ENCODE measurements around the gene PIK3C2G. TPM values are rescaled to one million over a fixed set of nuclear protein-coding genes. Genes with fewer than 3 reads are reported as not detected.

The PIK3C2G gene
- total and polyA plus RNA-seq, 10 of the 15 experiments (the other 5 are each of a cell fraction or from before 2014, with no cell fraction given), result not detected

DNA sequence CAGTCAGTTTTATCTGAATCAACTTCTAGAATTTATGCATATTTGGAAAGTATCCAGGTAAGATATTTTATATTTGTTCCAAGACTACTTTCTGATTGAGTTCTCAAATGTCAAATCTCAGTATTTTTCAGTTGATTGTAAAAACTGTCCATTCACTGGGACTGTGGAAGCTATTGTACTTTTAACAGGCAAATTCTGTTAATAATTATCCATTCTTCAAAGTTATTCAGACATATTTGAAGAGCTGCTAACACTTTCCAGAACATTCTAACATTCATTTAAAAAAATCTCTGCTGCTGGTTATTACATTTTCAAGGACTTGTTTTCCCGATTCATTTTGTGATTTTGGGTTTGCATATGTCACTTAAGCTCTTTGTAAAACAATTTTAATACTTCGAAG, 59.7 kb downstream of the PIK3C2G start:
- Histone ChIP-seq H3K27me3 (replicated peaks in 1 of 2; ENCODE audit: control insufficient read depth in 2 of 2, insufficient read depth in 2 of 2, low read length in 1 of 2) (no peaks in the 10 kb centered on the region), H3K9me3 (replicated peaks; ENCODE audit: control insufficient read depth, insufficient read depth, low read length) (no peaks in the 10 kb centered on the region), H3K36me3 (ENCODE audit: control insufficient read depth in 2 of 2, insufficient read depth in 2 of 2, low read length in 1 of 2) (no peaks in the 10 kb centered on the region), H3K27ac (ENCODE audit: control insufficient read depth, insufficient read depth) (no peak overlapping the region), H3K4me2 (ENCODE audit: control insufficient read depth, insufficient read depth) (no peak overlapping the region), H3K79me2 (ENCODE audit: control insufficient read depth, insufficient read depth, low read length) (no peaks in the 10 kb centered on the region), H3K4me1 (ENCODE audit: control insufficient read depth, insufficient read depth, low read length) (no peaks in the 10 kb centered on the region), H3K4me3 (no peak overlapping the region), H4K20me1 (ENCODE audit: control insufficient read depth, insufficient read depth) (no peaks in the 10 kb centered on the region), H3K9ac (ENCODE audit: control insufficient read depth, insufficient read depth, low read length) (no peak overlapping the region), H2AFZ (ENCODE audit: control insufficient read depth, low read depth, low read length) (no peak overlapping the region)
- TF ChIP-seq JUNB (IDR thresholded peaks at IDR 0.05) (no peak), CBX3 (IDR thresholded peaks at IDR 0.05; ENCODE audit: borderline replicate concordance, low read depth) (no peak), HDAC2 (IDR thresholded peaks at IDR 0.05) (no peak), NFXL1 (IDR thresholded peaks at IDR 0.05; ENCODE audit: borderline replicate concordance) (no peak), SMAD5 (IDR thresholded peaks at IDR 0.05; ENCODE audit: low read depth) (no peak), SPI1 (IDR thresholded peaks at IDR 0.05; ENCODE audit: borderline replicate concordance, insufficient read depth, low read depth, low read length) (no peak), ZSCAN29 (IDR thresholded peaks at IDR 0.05) (no peak), BHLHE40 (IDR thresholded peaks at IDR 0.05; ENCODE audit: borderline replicate concordance in 1 of 2, low read depth in 2 of 2, low read length in 1 of 2) (no peak), EGR1 (IDR thresholded peaks at IDR 0.05; ENCODE audit: borderline replicate concordance in 1 of 2, low read depth in 2 of 2, low read length in 2 of 2) (no peak)
- TF ChIP-seq, protein P1, sequence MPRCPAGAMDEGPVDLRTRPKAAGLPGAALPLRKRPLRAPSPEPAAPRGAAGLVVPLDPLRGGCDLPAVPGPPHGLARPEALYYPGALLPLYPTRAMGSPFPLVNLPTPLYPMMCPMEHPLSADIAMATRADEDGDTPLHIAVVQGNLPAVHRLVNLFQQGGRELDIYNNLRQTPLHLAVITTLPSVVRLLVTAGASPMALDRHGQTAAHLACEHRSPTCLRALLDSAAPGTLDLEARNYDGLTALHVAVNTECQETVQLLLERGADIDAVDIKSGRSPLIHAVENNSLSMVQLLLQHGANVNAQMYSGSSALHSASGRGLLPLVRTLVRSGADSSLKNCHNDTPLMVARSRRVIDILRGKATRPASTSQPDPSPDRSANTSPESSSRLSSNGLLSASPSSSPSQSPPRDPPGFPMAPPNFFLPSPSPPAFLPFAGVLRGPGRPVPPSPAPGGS (IDR thresholded peaks at IDR 0.05; ENCODE audit: borderline replicate concordance, insufficient read depth, low read depth, low read length, poor library complexity, severe bottlenecking), result no peak
- TF ChIP-seq, protein P2, sequence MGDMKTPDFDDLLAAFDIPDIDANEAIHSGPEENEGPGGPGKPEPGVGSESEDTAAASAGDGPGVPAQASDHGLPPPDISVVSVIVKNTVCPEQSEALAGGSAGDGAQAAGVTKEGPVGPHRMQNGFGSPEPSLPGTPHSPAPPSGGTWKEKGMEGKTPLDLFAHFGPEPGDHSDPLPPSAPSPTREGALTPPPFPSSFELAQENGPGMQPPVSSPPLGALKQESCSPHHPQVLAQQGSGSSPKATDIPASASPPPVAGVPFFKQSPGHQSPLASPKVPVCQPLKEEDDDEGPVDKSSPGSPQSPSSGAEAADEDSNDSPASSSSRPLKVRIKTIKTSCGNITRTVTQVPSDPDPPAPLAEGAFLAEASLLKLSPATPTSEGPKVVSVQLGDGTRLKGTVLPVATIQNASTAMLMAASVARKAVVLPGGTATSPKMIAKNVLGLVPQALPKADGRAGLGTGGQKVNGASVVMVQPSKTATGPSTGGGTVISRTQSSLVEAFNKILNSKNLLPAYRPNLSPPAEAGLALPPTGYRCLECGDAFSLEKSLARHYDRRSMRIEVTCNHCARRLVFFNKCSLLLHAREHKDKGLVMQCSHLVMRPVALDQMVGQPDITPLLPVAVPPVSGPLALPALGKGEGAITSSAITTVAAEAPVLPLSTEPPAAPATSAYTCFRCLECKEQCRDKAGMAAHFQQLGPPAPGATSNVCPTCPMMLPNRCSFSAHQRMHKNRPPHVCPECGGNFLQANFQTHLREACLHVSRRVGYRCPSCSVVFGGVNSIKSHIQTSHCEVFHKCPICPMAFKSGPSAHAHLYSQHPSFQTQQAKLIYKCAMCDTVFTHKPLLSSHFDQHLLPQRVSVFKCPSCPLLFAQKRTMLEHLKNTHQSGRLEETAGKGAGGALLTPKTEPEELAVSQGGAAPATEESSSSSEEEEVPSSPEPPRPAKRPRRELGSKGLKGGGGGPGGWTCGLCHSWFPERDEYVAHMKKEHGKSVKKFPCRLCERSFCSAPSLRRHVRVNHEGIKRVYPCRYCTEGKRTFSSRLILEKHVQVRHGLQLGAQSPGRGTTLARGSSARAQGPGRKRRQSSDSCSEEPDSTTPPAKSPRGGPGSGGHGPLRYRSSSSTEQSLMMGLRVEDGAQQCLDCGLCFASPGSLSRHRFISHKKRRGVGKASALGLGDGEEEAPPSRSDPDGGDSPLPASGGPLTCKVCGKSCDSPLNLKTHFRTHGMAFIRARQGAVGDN (IDR thresholded peaks at IDR 0.05), result no peak
- CTCF ChIA-PET, result interaction anchor here (0.7 to 3.8 kb wide), 7 partner anchors 11 to 77 kb away, joined by 3 to 11 read pairs (median 5); no protein-coding TSS in a partner anchor
- in situ Hi-C loops (cut with MboI), result loop anchor here (5.0 kb wide), 1 partner anchor 179 kb away; no protein-coding TSS in a partner anchor
- ATAC-seq (no peak), FAIRE-seq (no peak), DNase-seq (ENCODE audit: low read depth, low spot score) (no peak)
- no TSS peak for BruUV-seq (replicated peaks)
- POLR2A ChIA-PET, result no interaction called here
- SMC1A ChIA-PET (ENCODE audit: uncharacterized antibody, unreplicated experiment), result interaction anchor here (1.2 to 4.0 kb wide), 3 partner anchors 11 to 70 kb away, joined by 3 to 20 read pairs (median 8); no protein-coding TSS in a partner anchor
- RAD21 ChIA-PET (ENCODE audit: unreplicated experiment), result interaction anchor here (0.9 kb wide), 1 partner anchor 71 kb away, joined by 5 read pairs; no protein-coding TSS in a partner anchor
- intact Hi-C loops (cut with micrococcal nuclease; ENCODE audit: unreplicated experiment), result loop anchor here (1.0 to 2.0 kb wide), 2 partner anchors 71 to 180 kb away; no protein-coding TSS in a partner anchor
- 2% methylated on average over 2 of the region's 2 CpGs for WGBS (ENCODE audit: insufficient coverage, insufficient replicate concordance, low lambda C conversion rate, missing lambda C conversion rate)

Measured in GM12878 (cell line).